HG03460 (cell line): Measurements from ENCODE around the gene RABGAP1L.
A peak's percentile ranks its signal among the peaks of the same experiment; 100 is the strongest.
"Not testable (repeated sequence)": the region's sequence is repeated elsewhere in the genome, so short reads cannot be mapped to it uniquely, and the experiment has no call there.

Source experiments
- ATAC-seq: cut with Tn5 transposase; IDR thresholded peaks from one replicate; pipeline ENCODE4 v1.9.1; 2021; ENCODE audit not compliant: unreplicated experiment

RABGAP1L gene

GRCh38 chr1:174289644-174290310 is 130.5 kb downstream of the RABGAP1L start:
- ATAC-seq, result no peak

- ATAC-seq, result no peak
Measured at GRCh38 chr1:174291059-174291458, 131.7 kb downstream of the RABGAP1L start.

- ATAC-seq, result no peak
Measured at GRCh38 chr1:174296309-174296708, 137.0 kb downstream of the RABGAP1L start.

GRCh38 chr1:174297351-174297750 is 138.0 kb downstream of the RABGAP1L start:
- ATAC-seq, result no peak

DNA sequence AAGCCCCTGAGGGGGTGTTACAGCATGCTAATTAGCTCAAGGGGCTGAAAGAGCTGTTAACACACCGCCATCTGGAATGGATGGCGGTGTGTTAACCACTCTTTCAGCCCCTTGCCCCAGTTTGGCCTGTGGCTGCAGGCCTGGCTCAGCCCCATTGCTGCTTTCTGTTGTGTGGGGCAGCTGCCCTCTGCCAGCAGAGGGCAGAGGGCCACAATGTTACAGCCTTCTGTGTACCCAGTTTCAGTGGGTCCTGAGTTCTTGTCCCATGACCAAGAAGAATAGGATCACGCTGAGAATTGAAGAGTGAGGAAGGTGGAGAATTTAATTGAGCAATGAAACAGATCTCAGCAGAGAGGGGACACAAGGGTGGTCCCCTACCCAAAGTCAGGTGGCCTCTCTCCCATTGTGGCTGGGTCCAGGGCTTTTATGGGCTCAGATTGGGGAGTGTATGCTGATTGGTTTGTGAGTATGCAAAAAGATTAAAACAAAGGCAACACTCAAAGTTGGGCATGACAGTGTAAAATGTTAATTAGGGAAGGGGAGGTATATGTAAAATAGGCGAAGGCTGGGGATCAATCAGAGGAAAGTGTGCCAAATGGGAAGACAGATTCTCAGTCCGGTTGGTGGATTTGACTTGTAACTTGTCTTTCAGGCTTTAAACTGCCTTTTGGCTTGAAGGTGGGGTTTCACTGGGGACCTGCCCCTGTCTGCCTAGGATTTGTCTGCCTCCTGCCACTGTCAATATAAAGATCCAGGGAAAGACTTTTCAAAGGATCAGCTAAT is 142.2 kb downstream of the RABGAP1L start:
- ATAC-seq, result no peak

GRCh38 chr1:174308604-174309003 is 149.3 kb downstream of the RABGAP1L start:
- ATAC-seq, result no peak

- ATAC-seq, result no peak
Measured at GRCh38 chr1:174309490-174309889, 150.2 kb downstream of the RABGAP1L start.

DNA sequence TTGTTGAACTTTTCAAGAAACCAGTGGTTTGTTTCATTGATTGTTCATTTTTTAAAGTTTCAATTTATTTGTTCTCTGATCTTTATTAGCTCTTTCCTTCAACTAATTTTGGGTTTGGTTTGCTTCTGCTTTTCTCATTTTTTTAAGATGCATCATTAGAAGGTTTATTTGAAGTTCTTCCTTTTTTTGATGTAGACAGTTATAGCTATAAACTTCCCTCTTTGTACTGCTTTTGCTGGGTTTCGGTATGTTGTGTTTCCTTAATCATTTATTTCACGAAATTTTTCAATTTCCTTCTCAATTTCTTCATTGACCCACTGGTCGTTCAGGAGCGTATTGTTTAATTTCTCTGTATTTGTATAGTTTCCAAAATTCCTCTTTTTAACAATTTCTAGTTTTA is 155.1 kb downstream of the RABGAP1L start:
- no peak for ATAC-seq

DNA sequence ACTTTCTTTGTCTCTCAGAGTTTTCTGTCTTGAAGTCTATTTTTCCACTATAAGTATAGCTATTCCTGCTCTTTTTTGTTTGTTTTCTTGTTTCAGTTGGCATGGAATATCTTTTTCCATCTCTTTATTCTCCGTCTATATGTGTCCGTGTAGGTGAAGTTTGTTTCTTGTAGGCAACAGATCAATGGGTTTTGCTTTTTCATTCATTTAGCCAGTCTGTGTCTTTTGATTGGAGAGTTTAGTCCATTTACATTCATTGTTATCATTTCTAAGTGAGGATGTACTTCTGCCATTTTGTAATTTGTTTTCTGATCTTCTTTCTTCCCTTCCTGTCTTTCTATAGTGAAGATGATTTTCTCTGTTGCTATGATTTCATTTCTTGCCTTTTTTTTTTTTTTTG is 155.9 kb downstream of the RABGAP1L start:
- no peak for ATAC-seq

GRCh38 chr1:174320897-174321296 is 161.6 kb downstream of the RABGAP1L start:
- ATAC-seq, result not testable (repeated sequence)

DNA sequence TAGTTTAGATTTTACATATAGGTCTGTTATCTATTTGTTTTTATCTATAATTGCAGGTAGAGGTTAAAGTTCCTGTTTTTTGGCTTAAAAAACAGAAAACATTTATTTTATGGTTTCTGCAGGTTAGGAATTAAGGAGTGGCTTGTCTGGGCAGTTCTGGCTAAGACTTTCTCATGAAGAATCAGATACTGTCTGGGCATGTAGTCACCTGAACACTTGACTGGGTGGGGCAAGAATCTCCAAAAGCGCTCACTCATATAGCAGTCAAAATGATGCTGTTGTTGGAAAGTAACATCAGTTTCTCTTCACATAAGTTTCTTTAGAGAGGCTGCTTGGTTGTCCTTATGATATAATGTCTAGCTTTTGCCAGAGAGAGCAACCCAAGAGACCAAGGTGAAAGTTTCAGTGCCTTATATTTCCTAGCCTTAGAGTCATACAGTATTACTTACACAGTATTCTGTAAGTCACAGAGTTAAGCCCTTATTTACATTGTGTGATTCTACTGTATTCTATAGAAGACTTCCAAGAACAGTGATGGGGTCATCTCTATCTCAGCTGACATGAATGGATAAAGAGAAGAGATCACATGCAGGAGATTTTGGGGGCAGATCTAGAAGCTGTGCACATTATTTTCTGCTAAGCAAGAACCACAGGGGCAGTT is 163.0 kb downstream of the RABGAP1L start:
- no peak for ATAC-seq

GRCh38 chr1:174324493-174324892 is 165.2 kb downstream of the RABGAP1L start:
- ATAC-seq, result no peak

DNA sequence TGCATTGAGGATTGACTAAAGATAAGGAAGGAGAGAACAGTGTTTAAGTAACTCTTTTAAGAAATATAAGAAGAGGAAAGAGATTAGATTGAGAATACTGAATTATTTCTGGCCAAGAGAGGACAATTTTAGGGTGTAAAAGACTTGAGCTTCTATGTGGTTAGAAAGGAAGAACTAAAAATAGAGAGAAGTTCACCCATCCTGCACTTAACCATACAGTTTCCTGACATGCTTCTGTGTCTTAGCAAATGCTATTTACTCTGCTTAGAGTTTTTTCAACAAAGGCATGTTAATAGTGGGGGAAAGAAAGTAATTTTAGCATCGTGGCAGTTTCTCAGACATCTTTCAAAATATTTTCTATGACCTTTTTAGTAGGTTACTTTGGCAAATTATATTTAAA is 165.6 kb downstream of the RABGAP1L start:
- ATAC-seq, result no peak

- ATAC-seq, result no peak
Measured at GRCh38 chr1:174326278-174326677, 167.0 kb downstream of the RABGAP1L start.

DNA sequence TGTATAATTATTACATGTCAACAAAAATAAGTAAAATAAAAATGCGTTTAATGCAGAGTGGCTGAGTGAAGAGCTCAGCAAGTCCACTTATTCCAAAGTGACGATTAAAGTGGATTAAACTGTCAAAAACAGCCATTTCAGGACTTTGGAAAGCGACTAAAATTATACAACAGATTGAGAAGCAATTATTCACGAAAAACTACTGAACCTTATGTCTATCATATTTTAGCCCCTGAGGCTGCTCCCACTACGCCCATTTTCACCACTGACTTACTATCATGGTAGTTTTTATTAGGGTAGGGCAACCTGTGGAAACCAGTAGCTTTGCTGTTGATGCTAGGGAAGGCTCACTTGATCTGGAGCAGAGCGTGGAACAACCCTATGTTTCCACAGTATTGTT is 174.1 kb downstream of the RABGAP1L start:
- ATAC-seq, result no peak

DNA sequence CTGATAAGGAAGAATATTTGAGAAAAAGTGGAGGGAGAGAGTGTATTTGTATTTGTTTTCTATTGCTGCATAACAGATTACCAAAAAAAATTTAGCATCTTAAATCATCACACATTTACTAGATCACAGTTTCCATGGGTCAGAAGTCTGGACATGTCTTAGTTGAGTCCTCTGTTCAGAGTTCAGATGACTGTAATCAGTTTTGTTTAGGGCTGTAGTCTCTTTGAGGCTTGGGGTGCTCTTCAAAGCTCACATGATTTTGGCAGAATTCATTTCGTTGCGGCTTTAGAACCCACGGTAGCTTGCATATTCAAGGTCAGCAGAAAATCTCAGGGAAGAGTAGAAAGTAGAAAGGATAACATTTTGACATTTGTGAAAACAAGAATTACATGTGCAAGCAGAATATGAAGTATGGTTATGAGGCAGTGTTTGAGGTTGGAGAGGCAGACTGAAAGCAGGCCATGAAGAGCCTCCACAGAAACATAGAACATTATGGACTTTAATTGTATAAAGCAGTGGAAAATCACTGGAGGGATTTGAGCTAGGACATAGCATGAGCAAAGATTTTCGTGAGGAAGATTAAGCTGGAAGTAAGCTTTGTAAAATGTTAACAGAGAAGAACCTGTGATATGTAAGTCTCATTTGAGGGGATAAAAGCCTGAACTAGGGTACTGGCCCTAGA is 177.8 kb downstream of the RABGAP1L start:
- no peak for ATAC-seq

- ATAC-seq, result not testable (repeated sequence)
Measured at GRCh38 chr1:174340404-174340803, 181.1 kb downstream of the RABGAP1L start.

GRCh38 chr1:174344162-174344561 is 184.8 kb downstream of the RABGAP1L start:
- ATAC-seq, result peak; percentile 67

DNA sequence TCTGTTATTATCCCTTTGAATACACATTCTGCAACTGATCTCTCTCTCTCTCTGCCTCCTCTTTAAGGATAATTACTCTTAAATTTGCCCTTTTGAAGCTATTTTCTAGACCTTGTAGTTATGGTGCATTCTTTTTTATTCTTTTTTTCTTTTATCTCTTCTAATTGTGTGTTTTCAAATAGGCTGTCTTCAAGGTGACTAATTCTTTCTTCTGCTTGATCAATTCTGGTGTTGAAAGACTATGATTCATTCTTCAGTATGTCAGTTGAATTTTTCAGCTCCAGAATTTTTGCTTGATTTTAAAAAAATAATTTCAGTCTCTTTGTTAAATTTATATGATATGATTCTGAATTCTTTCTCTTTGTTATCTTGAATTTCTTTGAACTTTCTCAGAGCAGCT is 192.8 kb downstream of the RABGAP1L start:
- ATAC-seq, result no peak

GRCh38 chr1:174352883-174353608 is 193.7 kb downstream of the RABGAP1L start:
- no peak for ATAC-seq

DNA sequence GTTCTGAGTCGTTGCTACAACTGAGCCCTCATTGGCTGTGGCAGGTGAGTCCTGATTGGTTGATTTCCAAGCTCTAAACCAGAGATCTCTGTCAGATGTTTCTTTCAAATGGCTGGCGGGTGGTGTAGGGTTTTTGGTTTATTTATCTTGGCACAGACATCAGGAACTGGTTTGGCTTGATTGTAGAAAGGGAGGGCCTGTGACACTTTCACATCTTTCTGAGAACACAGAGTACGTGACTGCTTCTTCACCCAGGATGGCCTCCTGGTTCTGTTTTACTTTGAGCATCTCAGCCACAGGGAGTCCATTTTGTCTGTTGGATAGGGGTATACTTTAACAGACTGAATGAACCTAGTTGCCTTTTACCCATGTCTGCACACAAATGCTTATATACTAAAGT is 199.0 kb downstream of the RABGAP1L start:
- ATAC-seq, result no peak
